ENCODE results near the gene GGCX. TPM values are rescaled to one million over a fixed set of nuclear protein-coding genes. Genes with fewer than 3 reads are reported as not detected.
"Not testable (repeated sequence)": the region's sequence is repeated elsewhere in the genome, so short reads cannot be mapped to it uniquely, and the experiment has no call there.

The GGCX gene
- total RNA-seq, 1 donor from 2014 or later, result 25.5 TPM

DNA sequence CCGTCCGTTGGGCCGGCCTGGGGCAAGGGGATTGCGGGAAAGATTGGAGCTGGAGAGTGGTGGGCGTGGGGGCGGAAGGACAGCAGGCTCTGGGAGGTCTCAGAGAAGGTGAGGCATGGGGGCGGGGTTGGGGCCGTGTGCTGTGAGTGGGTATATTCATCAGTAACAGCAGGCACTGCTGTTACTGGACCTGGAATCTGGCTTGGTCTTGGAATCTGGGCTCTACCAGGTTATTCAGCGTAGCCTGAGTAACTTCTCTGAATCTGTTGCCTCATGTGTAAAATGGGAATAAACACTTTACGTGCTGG is 34.7 kb upstream of the GGCX start:
- peak overlapping the region; percentile 91 for H3K4me3 ChIP-seq
- peak overlapping the region; percentile 93 for H3K27ac ChIP-seq (replicated peaks)
- TF ChIP-seq, protein P1, sequence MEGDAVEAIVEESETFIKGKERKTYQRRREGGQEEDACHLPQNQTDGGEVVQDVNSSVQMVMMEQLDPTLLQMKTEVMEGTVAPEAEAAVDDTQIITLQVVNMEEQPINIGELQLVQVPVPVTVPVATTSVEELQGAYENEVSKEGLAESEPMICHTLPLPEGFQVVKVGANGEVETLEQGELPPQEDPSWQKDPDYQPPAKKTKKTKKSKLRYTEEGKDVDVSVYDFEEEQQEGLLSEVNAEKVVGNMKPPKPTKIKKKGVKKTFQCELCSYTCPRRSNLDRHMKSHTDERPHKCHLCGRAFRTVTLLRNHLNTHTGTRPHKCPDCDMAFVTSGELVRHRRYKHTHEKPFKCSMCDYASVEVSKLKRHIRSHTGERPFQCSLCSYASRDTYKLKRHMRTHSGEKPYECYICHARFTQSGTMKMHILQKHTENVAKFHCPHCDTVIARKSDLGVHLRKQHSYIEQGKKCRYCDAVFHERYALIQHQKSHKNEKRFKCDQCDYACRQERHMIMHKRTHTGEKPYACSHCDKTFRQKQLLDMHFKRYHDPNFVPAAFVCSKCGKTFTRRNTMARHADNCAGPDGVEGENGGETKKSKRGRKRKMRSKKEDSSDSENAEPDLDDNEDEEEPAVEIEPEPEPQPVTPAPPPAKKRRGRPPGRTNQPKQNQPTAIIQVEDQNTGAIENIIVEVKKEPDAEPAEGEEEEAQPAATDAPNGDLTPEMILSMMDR (IDR thresholded peaks at IDR 0.05; ENCODE audit: borderline replicate concordance), result no peak
- no peaks in the 10 kb centered on the region for H3K9me3 ChIP-seq (replicated peaks)
- peaks cover 33% of the 10 kb centered on the region for H3K36me3 ChIP-seq
- no peak for DNase-seq
- intact Hi-C loops (cut with micrococcal nuclease), result no loop called here
- peaks cover 55% of the 10 kb centered on the region for H3K4me1 ChIP-seq
- H3K27me3 ChIP-seq (ENCODE audit: low read depth), result no peaks in the 10 kb centered on the region

DNA sequence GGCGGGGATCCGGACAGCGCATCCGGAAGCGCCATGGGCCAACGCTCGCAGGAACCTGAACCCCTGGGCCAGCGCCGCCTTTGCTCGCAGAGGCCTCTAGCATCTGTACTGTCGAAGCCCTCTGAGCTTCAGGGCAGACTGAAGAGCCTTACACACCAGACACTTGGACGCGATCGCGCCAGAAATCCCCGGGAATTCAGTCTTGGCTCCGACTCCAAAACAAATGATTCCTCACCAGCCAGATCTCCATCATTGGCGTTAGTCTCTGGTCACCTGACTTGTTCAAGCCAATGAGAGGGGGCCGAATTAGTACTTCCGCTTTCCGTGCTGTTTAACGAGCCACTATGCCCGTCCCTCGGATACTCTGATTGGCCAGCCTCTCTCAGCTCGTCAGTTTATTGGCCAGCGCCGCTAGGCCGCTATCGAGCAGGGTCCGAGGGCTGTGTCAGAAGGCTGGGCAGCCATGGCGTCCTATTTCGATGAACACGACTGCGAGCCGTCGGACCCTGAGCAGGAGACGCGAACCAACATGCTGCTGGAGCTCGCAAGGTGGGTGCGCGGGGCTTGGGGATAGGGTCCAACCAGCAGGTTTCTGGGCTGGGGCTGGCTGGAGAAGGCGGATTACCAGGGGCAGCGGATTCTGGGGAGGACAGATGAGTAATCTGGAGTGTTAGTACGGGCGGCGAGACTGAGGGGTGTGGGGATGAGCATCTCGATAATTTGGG is 34.2 kb upstream of the GGCX start, which contains the start of gene RNF181:
Gene RNF181, plus strand, starts transcription at position 445 of the 725 bp plus-strand sequence. Its CDS starts 19 bp downstream, at position 464.
- peak within 1 kb of the TSS; percentile 91 for H3K4me3 ChIP-seq
- peak; percentile 93 for DNase-seq
- H3K27me3 ChIP-seq (ENCODE audit: low read depth), result no peaks in the 10 kb centered on the region
- intact Hi-C loops (cut with micrococcal nuclease), result no loop called here
- TF ChIP-seq, protein P1 (IDR thresholded peaks at IDR 0.05; ENCODE audit: borderline replicate concordance), result no peak
- peaks cover 59% of the 10 kb centered on the region for H3K4me1 ChIP-seq
- peaks cover 31% of the 10 kb centered on the region for H3K36me3 ChIP-seq
- H3K9me3 ChIP-seq (replicated peaks), result no peaks in the 10 kb centered on the region
- H3K27ac ChIP-seq (replicated peaks), result peak within 1 kb of the TSS; percentile 93

DNA sequence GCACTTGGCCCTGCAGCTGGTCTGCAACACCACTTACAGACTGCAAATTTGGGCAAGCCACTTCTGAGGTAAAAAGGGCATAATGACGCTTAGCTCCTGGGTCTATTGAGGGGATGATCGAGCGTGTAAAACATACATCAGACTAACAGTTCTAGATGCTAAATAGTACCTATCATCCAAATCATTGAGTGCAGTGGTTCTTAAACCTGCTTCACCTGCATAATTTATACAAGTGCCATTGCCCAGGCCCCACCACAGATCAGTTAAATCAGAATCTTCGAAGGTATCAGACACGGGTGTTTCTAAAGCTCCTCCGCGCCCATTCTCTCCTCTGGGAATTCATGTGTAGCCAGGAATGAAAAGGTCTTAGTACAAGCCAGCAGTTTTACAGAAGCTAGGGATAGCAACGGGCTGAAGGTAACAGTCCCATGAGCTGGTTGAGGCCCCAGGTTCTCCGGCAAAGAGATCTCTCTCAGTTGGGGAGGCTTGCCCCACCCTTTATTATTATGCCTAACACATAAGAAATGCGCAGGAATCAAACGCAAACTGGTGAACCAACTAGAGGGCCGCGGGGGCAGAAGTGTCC is 33.5 kb upstream of the GGCX start:
- Histone ChIP-seq H3K36me3 (peaks cover 29% of the 10 kb centered on the region), H3K27ac (replicated peaks) (peak overlapping the region; percentile 93), H3K9me3 (replicated peaks) (no peaks in the 10 kb centered on the region), H3K4me1 (peaks cover 65% of the 10 kb centered on the region), H3K27me3 (ENCODE audit: low read depth) (no peaks in the 10 kb centered on the region), H3K4me3 (peak overlapping the region; percentile 91)
- intact Hi-C loops (cut with micrococcal nuclease), result no loop called here
- TF ChIP-seq, protein P1 (IDR thresholded peaks at IDR 0.05; ENCODE audit: borderline replicate concordance), result no peak
- no peak for DNase-seq

DNA sequence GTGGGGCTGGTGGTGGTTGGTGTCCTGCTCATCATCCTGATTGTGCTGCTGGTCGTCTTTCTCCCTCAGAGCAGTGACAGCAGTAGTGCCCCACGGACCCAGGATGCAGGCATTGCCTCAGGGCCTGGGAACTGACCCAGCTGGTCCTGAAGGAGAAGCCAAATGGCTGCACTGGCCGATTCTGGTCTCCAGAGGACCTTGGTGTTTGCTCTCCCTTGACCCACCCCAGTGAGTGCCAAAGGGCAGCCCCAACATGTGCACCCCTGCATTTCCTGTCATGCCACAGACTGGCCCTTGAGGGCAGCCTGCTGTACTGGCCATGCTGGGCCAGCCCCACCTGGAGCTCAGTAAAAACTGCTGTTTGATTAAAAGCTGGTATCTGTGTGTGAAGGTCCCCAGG is 31.7 kb upstream of the GGCX start:
- Histone ChIP-seq H3K27me3 (ENCODE audit: low read depth) (no peaks in the 10 kb centered on the region), H3K9me3 (replicated peaks) (no peaks in the 10 kb centered on the region), H3K27ac (replicated peaks) (no peak overlapping the region), H3K4me3 (no peak overlapping the region), H3K4me1 (peaks cover 83% of the 10 kb centered on the region), H3K36me3 (peaks cover 13% of the 10 kb centered on the region)
- DNase-seq, result no peak
- TF ChIP-seq, protein P1 (IDR thresholded peaks at IDR 0.05; ENCODE audit: borderline replicate concordance), result no peak
- intact Hi-C loops (cut with micrococcal nuclease), result no loop called here

DNA sequence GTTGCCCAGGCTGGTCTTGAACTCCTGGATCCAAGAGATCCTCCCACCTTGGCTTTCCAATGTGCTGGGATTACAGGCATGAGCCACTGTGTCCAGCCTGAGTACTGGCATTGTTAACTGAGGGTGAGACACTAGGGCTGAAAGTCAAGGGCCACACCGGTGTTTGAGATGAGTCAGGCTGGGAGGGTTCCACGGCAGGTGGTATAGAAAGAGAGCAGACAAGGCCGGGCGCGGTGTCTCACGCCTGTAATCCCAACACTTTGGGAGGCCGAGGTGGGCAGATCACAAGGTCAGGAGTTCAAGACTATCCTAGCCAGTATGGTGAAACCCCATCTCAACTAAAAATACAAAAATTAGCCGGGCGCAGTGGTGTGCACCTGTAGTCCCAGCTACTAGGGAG is 31.0 kb upstream of the GGCX start:
- H3K9me3 ChIP-seq (replicated peaks); H3K36me3 ChIP-seq; intact Hi-C loops (cut with micrococcal nuclease); H3K27me3 ChIP-seq (ENCODE audit: low read depth); H3K4me3 ChIP-seq; DNase-seq: not testable (repeated sequence)
- H3K4me1 ChIP-seq, result peaks cover 85% of the 10 kb centered on the region
- H3K27ac ChIP-seq (replicated peaks), result peak overlapping the region; percentile 94

DNA sequence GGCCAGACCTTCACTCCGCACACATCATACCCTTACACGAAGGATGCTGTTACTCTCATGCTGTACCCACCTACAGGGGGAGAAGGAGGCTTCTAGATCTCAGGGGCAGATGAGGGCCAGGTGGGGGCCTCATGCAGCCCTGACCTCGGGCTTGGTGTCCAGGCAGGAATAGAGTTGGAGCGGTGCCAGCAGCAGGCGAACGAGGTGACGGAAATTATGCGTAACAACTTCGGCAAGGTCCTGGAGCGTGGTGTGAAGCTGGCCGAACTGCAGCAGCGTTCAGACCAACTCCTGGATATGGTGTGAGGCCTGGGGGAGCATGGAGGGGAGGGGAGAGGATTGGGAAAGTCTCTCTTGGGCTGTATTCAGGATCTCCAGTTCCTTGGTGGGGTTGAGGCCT is 30.3 kb upstream of the GGCX start:
- Histone ChIP-seq H3K36me3 (no peaks in the 10 kb centered on the region), H3K9me3 (replicated peaks) (no peaks in the 10 kb centered on the region), H3K4me3 (no peak overlapping the region), H3K27me3 (ENCODE audit: low read depth) (no peaks in the 10 kb centered on the region), H3K4me1 (peaks cover 85% of the 10 kb centered on the region), H3K27ac (replicated peaks) (peak overlapping the region; percentile 94)
- TF ChIP-seq, protein P1 (IDR thresholded peaks at IDR 0.05; ENCODE audit: borderline replicate concordance), result no peak
- DNase-seq, result no peak
- intact Hi-C loops (cut with micrococcal nuclease), result no loop called here

Data from left ventricle myocardium inferior (tissue), 1 donor.